IPS-11a (cell line): ENCODE results near the gene HPCAL1.
"Not testable (repeated sequence)": the region's sequence is repeated elsewhere in the genome, so short reads cannot be mapped to it uniquely, and the experiment has no call there.

ENCODE experiments used
- H3K4me3 ChIP-seq: one replicate; pipeline ENCODE4 v1.5.1; 2013; ENCODE audit warnings: low read depth, low read length, control low read depth

Gene HPCAL1

DNA sequence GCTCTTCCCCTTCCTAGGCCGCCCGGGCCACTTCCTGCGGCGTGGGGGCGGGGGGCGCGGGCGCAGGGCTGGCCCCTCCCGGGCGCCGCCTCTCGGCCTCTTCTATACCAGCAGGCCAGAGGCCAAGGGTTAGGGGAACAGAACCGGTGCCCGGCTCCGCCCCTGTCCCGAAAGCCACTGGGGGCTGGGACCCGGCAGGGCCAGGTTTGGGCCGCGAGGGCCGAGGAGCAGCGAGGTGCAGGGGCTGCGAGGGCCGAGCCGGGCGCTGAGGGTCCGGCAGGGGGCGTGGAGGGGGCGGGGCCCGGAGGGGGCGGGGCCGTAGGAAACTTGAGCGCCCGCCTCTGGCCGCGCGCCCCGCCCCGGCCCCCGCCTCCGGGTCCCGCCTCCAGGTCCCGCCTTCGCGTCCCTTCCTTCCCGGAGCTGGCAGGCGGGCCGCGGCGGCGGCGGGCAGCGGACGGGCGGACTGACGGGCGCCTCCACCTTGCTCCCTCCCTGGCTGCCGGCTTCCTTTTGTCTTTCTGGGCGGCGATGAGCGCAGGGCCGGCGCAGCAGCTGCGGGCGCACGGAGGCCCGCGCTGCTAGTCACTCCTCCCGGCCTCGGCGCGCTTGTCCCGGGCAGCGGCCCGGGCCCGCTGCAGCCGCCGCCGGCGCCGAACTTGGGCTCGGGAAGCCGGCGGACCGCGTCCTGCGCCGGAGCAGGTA lies at the start of gene HPCAL1:
TSS of gene HPCAL1 (plus strand) at position 426 of the 702 bp plus-strand sequence. CDS start 116,854 bp downstream, outside the sequence.
- H3K4me3 ChIP-seq = peak within 1 kb of the TSS; percentile 65

DNA sequence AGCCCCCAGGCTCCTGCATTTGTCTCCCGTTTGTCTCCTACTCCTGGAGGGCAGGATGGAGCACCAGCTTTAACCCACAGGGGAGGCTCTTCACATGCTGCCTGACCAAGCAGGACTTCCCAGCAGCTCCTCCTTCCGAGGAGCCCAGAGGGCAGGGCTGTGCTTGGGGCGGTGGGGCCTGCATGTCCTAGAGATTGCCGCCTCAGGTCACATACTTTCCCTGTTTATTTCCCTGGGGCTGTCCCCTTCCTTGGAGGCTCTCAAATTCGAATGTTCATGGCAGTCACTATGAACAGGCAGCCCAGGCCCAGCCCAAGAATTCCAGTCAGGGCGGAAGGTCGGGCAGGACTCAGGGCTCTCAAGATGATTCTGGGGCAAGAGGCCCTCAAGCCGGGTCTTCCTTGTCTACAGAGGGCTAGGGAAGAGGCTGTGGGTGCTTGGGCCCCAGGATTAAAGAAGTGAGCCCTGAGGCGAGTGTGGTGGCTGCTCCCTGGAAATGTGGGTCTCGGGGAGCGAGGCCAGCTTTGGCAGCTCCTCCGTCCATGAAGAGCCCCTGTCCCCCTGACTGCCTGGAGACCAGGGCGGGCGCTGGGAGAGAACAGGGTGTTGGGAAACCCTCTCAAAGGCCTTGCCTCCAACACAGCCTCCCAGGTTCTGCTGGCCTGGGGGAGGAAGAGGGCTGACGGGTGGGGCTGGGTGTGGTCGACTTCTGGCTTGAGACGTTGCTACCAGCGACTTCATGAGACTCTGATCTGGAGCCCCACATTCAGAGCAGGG lies 48.9 kb upstream of the HPCAL1 start:
- no peak overlapping the region for H3K4me3 ChIP-seq

DNA sequence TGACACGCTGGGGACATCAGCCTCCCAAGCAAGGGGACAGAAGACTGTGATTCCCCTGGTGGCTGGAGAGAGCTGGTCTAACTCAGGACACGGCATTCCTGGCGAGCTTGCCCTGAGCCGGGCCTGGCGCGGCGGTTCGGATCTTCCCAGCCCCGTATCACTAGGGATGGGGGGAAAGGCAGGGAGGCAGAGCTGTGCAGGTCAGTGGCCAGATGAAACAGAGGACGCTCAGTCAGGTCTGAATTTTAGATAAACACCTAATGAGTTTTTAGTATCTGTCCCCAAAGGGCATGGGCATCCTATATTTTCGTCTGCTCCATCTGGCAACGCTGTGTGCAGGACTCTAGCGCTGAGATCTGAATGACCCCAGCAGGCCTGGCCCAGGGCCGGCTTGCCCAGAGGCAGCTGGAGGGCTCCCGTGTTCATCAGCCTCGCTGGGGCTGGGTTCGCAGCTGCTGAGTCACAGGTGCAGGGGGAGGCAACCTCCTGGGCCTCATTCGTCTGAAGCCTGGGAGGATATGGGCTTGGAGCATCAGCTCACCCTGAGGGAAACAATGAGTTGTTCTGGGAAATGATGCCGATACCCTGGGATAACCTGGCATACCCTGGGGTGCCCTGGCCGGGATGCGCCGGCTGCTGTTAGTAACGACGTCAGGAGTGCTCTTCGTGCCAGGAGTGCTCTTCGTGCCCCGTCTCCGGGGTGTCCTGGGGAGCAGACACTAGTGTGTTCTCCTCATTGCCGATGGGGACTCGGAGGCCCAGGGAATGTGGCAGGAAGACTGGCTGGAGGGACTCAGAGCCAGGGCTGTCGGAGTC lies 48.1 kb upstream of the HPCAL1 start:
- no peak overlapping the region for H3K4me3 ChIP-seq

DNA sequence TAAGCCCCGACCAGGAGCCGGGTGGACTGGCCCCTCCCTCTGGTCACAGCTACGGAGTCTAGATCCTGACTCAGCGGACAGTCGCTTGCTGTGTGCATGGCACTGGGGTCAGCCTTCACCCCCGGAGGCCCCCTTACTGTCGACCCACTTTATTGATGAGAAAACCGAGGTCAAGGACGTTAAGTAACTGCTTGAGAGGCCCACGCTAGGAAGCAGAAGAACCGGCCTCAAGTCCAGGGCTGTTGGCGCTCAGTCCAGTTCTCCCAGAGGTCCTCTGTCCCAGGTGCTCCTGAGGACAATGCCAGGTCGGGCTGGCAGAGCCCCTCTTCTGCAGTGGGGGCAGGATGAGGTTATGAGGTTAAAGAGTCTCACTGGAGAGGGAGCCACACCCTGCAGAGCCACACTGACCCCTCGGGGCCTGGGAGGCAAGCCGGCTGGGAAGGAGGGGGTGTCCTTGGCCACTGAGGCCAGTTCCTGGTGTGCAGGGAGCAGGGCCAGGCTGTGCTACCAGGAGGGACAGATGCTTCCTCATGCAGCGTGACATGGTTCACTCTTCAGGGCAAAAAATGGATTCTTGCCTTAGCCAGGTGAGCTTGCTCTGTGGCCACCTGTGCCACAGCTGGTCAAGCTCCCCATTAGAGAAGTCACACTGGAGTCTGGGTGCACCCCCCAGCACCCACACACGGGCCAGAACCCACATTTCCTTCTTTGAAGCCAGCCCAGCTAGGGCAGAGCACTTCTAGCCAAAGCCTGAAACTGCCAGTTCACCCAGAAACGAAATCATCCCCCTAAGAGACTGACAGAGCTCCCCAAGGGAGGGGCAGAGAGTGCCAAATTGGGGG lies 47.3 kb upstream of the HPCAL1 start:
- no peak overlapping the region for H3K4me3 ChIP-seq

DNA sequence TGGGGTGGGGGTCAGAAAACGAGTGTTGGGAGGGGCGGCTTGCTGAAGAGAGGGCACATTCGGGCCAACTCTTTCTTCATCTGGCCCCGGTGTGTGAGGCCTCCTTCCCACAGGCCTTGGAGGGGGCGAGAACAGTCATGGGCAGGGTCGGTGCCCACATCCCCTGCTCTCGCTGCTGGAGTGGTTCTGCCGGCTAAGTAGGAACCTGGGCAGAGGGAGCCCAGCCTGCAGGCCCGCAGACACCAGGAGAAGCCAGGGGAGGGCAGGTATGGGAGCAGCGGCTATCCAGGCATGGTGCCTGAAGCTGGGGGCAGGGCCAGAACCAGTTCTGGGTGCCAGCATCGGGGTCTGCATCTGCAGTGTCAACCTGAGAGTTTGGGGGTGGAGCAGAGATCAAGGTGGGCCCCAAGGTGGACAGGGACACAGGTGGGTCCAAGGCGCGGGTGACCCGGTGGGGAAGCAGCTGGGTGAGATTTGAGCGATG lies 46.6 kb upstream of the HPCAL1 start:
- H3K4me3 ChIP-seq = no peak overlapping the region

DNA sequence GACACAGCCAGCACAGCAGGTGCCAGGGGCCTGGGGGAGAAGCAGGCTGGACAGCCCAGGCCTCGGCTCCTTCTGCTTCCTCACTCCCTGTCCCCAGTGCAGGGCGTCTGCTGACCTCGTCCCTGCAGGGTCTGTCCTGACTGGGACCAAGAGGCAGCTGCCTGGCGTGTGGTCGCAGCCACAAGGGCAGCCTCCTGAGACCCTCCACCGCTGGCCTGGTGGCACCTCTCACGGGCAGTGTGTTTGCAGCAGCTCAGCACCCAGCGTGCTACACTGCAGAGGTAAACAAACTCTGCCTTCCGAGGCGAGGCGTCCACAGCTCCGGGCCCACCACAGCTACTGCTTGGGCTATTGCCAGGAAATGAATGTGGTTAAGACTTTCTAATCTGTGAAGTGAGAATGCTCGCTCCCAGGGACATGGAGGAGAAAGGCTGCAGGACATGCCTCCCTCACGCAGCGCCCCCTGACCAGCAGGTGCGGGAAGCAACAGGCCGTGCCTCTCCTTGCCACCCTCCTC lies 46.1 kb upstream of the HPCAL1 start:
- H3K4me3 ChIP-seq = no peak overlapping the region

DNA sequence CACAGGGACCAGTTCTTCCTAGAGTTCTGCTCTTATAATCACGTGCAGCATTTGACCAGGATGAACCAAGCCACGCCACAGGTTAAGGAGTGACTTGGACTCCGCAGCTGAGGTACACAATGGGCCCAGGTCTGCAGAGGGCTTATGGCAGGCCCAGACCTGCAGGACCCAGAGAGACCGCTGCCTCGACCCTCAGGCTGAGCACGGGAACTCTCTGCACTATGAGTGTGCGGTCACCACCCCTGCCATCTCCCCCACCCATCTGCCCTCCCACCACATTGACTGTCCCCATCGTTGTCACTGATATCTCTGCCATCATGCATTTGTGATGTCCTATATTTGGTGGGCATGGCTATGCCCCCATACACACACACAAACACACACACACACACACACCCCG lies 45.7 kb upstream of the HPCAL1 start:
- no peak overlapping the region for H3K4me3 ChIP-seq

DNA sequence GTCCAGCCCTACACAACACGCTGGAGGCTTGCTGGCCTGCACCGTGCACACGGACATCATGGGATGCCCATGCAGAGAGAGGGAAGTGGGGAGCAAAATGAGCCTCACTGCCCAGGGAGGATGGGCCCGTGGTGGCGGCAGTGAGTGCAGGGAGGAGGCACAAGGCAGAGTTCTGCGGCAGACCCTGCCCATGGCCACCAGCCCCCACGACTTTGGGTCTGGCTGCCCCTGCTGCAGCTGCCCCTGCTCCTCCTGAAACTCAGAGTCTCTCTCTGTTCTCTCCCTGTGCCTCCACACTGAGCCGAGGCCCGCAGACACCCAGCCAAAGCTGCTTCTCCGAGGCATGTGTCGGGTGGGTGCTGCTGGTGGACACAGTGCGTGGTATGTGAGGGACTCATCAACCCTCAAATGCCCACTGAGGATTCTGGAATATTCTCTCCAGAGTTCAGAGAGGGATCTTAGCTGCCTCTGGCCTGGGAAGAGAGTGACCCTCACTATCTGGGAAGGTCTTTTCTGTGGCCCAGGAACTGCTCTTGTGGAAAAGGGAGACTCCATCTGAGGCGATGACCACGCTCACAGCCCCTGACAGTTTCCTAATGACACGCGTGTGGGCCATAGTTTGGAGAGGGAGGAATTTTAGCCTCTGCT lies 45.1 kb upstream of the HPCAL1 start:
- no peak overlapping the region for H3K4me3 ChIP-seq

DNA sequence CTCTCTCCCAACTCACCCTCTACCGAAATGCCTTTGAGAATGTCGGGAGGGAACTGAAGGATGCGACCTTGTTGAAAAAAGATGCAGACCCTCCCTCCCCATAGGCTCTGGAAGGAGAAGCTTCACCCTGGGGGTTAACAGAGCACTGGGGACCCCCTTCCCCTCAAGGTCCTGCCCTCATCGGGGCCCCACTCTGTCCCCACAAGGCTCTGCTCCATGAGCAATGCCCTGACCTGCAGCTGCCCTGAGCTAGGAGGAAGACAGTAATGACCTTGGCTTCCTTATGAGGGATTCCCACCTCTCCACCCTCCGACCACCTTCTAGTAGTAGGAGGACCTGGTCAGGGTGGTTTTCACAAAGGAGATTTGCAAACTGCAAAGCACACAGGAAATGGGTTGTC lies 44.4 kb upstream of the HPCAL1 start:
- H3K4me3 ChIP-seq = no peak overlapping the region

DNA sequence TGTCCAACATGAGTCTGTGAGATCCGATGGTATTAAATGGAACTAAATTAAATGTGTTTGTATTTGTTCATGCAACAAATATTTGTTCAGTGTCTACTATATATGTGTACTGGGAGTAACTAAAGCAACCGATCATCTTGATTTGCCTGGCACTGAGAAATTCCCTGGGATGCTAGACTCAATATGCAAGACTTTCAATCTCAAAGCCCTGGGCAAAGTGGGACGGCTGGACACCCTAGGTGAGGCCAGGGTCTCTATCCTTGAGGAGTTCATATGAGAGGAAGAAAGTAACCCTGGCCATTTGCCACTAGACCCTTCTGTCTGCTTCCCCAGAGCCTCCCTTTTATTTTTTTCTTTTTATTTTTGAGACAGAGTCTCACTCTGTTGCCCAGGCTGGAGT lies 44.0 kb upstream of the HPCAL1 start:
- no peak overlapping the region for H3K4me3 ChIP-seq

DNA sequence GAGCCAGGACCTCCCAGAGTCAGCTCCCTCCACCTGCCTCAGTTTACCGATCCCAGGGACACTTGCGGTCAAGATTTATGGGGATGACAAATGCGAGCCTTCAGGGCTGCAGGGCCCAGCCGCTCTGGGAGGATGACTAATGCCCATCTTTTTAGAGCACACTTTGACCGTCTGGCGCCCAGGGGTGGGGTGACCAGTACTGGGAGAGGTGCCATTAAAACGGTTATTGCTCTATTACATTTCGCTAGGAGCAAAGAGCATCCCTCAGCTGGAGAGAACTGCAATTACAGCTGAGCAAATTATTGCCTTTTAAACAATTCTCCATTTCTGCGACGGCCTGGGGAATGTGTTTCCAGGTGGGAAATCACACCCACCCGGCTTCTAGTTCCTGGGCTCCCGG lies 42.6 kb upstream of the HPCAL1 start:
- no peak overlapping the region for H3K4me3 ChIP-seq

DNA sequence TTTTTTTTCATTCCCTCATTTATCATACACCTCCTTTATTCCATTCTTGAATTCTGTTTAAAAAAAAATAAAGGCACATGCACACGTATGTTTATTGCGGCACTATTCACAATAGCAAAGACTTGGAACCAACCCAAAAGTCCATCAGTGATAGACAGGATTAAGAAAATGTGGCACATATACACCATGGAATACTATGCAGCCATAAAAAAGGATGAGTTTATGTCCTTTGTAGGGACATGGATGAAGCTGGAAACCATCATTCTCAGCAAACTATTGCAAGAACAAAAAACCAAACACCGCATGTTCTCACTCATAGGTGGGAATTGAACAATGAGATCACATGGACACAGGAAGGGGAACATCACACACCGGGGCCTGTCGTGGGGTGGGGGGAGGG lies 39.2 kb upstream of the HPCAL1 start:
- not testable (repeated sequence) for H3K4me3 ChIP-seq

DNA sequence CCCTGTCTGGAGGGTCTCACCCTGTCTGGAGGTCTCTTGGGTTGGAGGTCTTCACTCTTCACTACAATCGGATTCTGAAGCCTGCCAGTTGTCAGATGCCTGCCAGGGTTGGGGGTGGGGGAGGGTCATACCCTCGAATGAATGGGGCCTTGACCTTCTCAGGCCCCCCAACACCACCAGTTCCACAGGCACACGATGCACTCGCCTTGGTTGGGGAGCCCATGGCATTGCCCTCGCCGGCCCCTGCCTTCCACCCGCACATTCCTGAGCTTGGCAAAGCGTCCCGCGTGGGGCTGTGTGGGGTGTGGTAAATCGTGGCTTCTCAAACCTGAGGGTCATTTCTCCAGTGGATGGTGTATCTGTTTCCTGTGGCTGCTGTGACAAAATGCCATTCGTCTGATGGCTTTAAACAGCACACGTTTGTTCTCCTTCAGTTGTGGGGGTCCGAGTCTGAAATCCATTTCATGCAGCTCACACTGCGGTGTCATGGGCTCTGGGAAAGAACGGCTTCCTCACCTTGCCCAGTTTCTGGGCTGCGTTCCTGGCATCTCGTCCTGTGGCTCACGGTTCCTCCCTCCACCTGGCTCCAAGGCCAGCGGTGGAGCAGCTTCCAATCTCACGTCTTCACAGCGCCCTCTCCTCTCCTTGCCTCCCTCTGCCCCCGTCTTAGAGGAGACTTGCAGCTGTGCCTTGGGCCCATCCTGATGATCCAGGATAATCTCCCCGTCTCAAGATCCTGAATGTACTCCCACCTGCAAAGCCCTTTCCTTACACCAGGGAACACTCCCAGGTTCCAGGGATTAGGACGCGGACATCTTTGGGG lies 38.0 kb upstream of the HPCAL1 start:
- no peak overlapping the region for H3K4me3 ChIP-seq

DNA sequence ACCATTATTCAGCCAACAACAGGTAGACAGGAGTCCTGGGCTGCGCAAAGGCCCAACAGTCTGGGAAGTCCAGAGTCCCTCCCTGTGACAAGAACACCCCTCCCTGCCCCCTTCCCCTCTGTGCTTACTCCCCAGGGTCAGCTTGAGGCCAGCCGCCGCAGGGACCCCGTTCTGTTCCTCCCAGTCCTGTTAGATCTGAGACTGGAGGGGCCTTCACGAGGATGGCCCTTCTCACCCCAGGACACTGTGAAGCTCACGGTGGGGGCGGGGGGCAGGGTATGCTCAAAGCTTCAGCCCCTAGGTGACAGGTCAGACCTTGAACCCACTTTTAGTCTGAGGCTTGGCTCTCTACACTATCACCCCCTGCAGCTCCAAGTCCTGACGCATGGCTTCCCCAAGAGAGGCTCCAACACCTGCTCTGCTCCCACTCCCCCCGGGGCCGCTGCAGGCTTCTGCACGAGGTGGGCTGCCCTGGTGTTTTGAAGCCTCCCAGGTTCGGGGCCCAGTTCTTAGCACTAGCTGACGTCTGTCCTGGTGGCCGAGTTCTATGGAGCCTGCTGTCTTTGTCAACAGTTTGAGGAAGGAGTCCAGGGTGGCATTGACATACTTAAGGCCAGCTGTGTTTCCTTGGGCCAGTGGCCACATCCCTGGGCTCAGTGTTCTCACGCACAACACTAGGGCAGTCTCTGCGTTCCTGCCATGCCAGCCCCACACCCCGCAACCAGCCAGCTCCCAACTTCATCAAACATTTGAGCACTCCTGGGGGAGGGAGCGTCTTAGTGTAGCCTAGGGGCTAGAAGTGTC lies 37.2 kb upstream of the HPCAL1 start:
- H3K4me3 ChIP-seq = no peak overlapping the region

DNA sequence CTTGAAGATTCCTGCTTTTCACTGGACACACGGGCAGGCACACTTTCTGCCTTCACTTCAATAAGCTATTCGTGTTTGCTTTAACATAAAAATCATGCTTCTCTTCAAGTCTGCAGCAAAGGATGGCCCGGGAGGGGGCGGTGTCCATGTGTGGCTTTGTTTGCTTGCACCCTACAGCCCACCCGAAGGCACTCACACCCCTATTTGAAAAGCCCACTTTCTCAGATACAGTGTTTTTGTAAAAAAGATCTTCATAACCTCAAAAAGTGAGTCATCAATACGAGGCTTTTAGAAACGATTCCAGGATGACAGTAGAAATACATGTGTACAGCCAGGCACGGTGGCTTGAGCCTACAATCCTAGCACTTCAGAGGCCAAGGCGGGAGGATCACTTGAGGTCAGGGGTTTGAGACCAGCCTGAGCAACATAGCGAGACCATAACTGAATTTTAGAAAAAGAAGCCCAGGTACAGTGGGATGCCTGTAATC lies 36.5 kb upstream of the HPCAL1 start:
- H3K4me3 ChIP-seq = no peak overlapping the region

DNA sequence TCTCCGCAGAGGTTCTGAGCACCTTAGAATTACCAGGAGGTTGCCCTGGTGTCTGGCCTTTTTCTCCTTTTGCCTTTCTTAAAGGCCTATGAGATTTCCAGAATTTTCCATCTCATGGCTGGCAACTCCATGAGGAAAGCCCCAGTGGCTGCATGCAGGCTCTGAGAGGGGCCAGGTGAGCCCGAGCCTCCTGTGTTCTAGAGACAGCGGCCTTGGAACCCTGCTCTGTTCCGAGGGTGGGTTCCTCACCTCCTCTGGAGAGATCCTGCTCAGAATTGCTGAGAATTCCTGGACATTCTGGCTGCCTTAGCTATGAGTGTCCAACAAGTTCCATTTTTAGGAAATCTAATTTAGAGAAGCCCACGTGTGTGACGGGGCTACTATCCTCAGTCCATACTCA lies 35.7 kb upstream of the HPCAL1 start:
- no peak overlapping the region for H3K4me3 ChIP-seq

DNA sequence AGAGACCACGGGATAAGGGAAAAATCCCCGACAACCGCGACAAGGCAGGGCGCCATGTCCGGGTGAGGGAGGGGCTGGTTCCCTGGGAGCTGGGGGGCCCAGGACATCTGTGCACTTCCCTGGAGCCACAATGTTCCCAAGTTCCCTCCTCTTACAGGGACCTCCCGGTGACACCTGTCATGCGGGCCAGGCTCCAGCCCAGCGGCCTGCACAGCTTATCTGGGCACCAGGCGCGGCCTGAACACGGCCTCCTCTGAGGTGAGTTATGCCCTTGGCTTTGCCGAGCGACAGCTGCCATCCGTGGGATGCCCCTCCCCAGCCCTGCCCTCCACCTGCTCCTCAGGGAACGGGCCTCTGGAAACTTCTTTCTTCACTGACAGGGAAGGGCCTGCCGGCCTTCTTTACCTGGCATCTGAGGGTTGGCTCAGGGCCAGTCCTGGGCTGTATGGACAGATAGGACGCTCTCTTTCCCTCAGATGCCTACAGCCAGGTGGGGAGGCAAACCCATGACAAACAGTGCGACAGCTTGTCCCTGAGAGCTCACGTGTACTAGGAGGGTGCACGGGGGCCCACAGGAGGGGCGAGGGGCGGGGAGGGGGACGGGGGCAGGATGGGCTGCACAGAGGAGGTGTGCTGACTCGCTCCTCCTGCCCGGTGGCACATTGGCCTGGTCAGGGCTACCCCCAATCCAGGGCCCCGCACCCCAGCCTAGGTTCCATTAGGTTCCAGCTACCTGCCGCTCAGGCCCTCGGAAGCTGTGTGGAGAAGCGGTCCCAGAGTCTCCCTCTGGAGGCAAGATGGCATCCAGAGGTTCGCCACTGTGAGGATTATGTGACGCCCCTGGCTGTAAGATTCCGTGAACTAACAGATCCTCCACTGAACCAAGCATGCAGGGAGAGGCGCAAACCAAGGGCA lies 34.9 kb upstream of the HPCAL1 start:
- no peak overlapping the region for H3K4me3 ChIP-seq
